GM11168 (cell line): Measurements from ENCODE around the gene ABCC3.

ENCODE experiments used
- in situ Hi-C: fragments of 300-500 bp; cut with MboI; formaldehyde crosslinking; loops from one replicate; pipeline ENCODE4 v1.12.0; 2022; ENCODE audit warnings: low sequenced_read_pairs; ENCODE audit not compliant: unreplicated experiment

The ABCC3 gene

DNA sequence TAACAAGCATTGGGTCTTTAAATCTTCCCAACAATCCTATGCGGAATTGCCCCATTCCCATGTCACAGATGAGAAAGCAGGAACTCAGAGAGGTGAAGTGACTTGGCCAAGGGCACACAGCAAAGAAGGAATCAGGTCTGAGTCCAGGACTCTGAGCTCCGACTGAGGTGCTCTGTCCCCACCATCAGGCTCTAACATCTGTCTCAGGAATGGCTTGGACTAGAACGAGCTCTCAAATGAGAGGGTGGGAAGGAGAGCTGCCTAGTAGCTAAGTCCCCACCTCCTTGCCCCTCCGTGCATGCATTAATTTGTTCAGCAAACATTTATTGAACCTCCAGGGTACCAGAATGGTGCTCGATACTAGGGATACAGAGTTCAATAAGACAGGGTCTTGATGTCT lies 26.7 kb downstream of the ABCC3 start:
- in situ Hi-C loops: no loop called here

DNA sequence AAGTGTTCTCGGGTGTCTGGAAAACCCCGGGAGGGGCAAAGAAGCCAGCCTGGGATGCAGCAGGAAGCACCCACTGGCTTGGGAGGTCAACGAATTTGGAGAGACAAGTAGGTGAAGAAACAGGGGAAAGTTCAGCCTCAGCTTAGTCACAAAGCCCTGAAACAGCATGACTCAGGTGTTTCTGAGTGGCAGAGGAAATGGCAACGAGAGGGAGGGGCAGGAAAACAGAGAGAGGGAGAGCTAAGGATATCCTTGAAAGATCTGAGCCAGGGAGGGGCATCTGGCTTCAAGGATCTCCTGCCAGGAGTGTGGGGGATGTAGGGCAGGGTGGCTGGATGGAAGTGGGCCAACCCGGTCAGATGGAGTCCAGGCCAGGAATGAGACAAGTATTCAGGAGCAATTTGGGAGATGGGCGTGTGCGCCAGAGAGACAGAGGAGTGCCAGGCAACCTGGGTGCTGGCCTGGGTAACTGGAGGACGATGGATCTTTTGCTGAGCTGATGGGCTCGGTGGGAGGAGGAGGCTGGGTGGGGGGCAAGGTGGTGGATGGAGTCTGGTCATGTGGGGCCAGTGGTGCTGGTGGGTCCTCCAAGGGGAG lies 27.2 kb downstream of the ABCC3 start:
- in situ Hi-C loops: no loop called here

GRCh38 chr17:50662632-50663225 lies 28.0 kb downstream of the ABCC3 start:
- in situ Hi-C loops: no loop called here

DNA sequence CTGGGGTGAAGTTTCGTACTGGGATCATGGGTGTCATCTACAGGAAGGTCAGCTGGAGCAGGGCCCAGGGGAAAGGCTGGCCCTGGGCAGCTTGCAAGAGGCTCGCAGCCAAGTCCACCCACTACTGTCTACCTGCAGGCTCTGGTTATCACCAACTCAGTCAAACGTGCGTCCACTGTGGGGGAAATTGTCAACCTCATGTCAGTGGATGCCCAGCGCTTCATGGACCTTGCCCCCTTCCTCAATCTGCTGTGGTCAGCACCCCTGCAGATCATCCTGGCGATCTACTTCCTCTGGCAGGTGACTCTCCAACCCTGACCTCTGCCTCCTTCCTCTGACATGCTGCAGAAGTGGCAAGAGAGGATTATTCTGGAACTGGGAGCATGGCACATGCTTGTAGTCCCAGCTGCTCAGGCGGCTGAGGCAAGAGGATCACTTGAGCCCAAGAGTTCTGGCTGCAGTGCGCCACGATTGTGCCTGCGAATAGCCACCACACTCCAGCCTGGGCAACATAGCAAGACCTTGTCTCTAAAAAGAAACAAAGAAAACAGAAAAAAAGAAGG lies 29.2 kb downstream of the ABCC3 start:
- in situ Hi-C loops: no loop called here

DNA sequence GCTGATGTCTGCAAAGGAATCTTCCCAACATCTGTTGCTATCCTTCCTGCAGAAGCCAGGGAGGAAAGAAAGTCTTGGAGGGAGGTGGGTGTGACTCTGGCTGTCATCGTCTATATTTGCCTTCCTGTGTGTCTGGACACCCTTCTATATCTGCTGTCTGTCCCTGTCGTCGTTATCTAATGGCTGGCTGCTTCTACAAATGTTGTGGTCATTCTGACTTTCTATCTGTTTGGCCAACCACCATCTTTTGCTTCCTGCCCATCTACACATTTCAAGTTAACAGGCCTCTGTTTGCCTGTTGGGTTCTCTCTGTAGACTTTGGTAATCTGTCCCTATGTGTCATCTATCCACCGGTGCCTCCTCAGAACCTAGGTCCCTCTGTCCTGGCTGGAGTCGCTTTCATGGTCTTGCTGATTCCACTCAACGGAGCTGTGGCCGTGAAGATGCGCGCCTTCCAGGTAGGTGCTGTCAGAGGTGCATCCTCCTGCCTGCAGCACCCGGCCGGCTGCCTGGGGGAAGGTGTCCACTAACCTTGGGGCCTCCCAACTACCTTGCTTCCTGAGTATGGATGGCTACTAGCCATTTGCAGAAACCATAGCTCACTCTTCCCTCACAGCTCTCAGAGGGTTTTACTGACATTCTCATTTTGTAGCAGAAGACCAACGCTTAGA lies 30.2 kb downstream of the ABCC3 start:
- in situ Hi-C loops: no loop called here

DNA sequence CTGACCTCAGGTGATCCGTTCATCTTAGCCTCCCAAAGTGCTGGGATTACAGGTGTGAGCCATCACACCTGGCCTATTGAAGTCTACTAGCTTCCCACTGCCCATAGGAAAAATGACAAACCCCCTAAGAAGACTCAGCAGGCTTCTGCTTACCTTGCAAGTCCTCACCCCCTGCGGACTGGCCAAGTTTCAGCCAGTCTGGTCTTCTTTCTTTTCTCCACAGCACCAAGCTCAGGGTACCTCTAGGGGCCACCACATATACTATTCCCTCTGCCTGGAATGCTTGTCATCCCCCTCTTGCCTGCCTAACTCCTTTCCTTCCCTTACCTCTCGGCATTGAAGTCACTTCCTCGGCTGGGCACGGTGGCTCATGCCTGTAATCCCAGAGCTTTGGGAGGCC lies 31.2 kb downstream of the ABCC3 start:
- in situ Hi-C loops: no loop called here

GRCh38 chr17:50666316-50666715 lies 31.6 kb downstream of the ABCC3 start:
- in situ Hi-C loops: no loop called here

DNA sequence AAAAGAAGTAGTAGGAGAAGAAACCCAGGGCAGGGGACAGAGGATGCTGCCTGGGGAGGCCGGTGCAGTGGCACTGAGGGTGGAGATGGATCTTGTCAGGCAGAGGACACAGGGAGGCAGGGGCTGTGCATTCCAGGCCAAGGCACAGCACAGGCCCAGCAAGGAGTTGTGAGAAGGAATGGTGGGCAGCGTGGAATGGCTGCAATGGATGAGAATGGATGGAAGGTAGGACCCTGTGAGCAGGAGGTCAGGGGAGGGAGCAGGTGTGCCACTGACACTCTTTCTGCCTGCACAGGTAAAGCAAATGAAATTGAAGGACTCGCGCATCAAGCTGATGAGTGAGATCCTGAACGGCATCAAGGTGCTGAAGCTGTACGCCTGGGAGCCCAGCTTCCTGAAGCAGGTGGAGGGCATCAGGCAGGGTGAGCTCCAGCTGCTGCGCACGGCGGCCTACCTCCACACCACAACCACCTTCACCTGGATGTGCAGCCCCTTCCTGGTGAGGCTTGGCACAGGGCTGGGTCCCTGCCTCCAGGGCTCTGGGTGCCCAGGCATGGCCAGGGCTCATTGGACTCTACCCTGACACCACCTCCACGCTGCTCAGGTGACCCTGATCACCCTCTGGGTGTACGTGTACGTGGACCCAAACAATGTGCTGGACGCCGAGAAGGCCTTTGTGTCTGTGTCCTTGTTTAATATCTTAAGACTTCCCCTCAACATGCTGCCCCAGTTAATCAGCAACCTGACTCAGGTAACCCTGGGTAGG lies 32.8 kb downstream of the ABCC3 start:
- in situ Hi-C loops: no loop called here

DNA sequence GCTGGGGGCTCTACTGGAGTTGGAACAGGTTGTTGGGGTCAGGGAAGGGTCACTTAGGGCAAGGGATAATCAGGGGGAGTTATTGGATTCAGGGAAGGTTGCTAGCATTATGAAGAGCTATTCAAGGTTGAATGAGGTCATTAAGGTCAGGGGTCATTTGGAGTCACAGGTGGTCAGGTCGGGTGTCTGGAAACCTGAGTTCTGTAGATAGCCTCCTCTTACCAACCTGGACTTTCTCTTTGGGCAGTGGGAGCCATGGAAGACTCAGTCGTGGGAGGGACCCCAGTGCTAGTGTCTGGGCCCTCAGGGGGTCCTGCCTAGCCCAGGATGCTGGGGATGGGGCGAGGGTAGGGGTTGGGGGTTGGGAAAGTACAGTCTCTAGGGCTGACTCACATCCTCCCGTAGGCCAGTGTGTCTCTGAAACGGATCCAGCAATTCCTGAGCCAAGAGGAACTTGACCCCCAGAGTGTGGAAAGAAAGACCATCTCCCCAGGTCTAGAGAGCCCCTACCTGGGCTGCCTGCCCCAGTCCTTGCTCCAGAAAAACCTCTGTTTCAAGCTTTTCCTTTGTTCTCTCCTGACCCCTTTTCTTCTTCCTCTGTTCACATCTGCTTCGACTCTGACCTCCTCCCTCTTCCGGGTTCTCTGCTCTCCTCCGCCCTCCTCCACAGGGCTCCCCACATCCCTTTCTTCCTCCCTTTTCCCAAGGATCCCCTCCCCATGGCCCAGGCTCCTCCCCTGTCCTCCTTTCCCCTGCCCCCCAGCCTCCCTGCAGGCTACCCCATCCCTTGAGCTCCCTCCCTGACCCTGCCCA lies 33.5 kb downstream of the ABCC3 start:
- in situ Hi-C loops: no loop called here

GRCh38 chr17:50668838-50669581 lies 34.3 kb downstream of the ABCC3 start:
- in situ Hi-C loops: no loop called here

- in situ Hi-C loops: no loop called here
Measured at GRCh38 chr17:50672071-50672470, 37.4 kb downstream of the ABCC3 start.

- in situ Hi-C loops: no loop called here
Measured at GRCh38 chr17:50672831-50673551, 38.3 kb downstream of the ABCC3 start.

- in situ Hi-C loops: no loop called here
Measured at GRCh38 chr17:50675190-50675589, 40.5 kb downstream of the ABCC3 start.

DNA sequence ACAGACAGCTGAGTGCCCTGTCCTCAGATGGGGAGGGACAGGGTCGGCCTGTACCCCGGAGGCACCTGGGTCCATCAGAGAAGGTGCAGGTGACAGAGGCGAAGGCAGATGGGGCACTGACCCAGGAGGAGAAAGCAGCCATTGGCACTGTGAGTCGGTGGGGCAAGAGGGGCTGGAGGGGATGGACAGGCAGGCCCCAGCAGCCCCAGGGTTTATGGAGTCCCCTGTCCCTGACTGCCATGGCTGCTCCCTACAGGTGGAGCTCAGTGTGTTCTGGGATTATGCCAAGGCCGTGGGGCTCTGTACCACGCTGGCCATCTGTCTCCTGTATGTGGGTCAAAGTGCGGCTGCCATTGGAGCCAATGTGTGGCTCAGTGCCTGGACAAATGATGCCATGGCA lies 40.9 kb downstream of the ABCC3 start:
- in situ Hi-C loops: no loop called here

GRCh38 chr17:50676065-50676975 lies 41.6 kb downstream of the ABCC3 start:
- in situ Hi-C loops: no loop called here

- in situ Hi-C loops: no loop called here
Measured at GRCh38 chr17:50677851-50678375, 43.2 kb downstream of the ABCC3 start.

DNA sequence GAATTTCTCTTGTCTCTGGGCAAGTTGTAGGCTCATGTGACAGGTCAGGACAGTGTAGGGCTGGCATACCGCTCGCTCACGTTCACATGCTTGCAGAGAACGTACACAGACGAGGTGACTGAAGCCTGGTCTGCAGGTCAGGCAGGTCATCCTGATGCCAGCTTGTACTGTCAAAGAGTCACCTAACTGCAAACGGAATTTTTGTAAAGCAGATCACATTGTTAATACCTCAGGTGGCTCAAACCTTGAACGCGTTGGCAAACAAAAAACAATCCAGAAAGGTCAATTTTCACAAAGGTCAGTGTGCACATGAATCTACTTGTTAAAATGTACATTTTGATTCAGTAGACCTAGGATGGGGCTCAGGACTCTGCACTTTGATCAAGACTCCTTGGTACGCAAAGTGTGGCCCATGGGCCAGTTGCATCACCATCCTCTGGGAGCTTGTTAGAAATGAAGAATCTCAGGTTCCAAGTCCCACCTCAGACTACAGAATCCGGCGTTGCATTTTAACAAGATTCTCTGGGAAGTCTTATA lies 44.4 kb downstream of the ABCC3 start:
- in situ Hi-C loops: no loop called here
